ENCODE measurements around the gene ZNF280D. TPM values are rescaled to one million over a fixed set of nuclear protein-coding genes. Genes with fewer than 3 reads are reported as not detected.

Gene ZNF280D
- total and polyA plus RNA-seq, 2 of the 13 experiments (the other 11 are each of a cell fraction or from before 2014, with no cell fraction given), result 7.1 to 11.9 TPM

DNA sequence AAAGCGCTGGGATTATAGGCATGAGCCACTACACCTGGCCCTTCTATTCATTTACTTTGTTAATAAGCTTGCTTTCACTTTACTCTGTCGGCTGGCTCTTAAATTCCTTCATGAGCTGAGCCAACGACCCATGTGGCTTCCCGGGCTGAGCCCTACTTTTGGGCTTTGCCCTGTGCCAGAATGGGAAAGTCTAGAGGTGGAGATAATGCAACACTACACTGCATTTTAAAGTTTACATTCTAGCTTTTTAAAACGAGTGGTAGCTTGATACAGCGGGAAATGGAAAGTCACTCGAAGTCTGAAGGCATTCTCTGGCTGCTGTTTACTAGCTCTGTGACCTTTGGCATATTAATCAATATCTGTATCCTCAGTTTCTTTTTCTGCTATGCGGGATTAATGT, 49.0 kb upstream of the ZNF280D start:
- Histone ChIP-seq H3K4me1 (ENCODE audit: insufficient read depth, low read length) (0 out of 2 replicates have a peak, but pooled peaks cover 11% of the 10 kb centered on the region), H3K27me3 (ENCODE audit: control insufficient read depth in 1 of 2, insufficient read depth in 2 of 2, low read length in 2 of 2) (no peaks in the 10 kb centered on the region), H3K36me3 (replicated peaks in 1 of 2; ENCODE audit: control insufficient read depth in 1 of 2, insufficient read depth in 2 of 2, low read length in 2 of 2) (no peaks in the 10 kb centered on the region), H2AFZ (ENCODE audit: low read length) (no peak overlapping the region), H4K20me1 (ENCODE audit: insufficient read depth, low read length) (no peaks in the 10 kb centered on the region), H3K27ac (ENCODE audit: extremely low read length, insufficient read depth, low read length) (no peak overlapping the region), H3K9me3 (ENCODE audit: low read length) (no peaks in the 10 kb centered on the region), H3K4me2 (ENCODE audit: low read depth, low read length) (peak overlapping the region; percentile 30), H3K79me2 (ENCODE audit: insufficient read depth, low read length) (no peaks in the 10 kb centered on the region), H3K4me3 (replicated peaks in 1 of 3; ENCODE audit: insufficient read depth in 1 of 3, low read depth in 2 of 3, low read length in 3 of 3) (no peak overlapping the region), H3K9ac (ENCODE audit: insufficient read depth, low read depth, low read length) (no peak overlapping the region)
- FAIRE-seq (no peak), DNase-seq (ENCODE audit: low spot score) (no peak), ATAC-seq (no peak)
- intact Hi-C loops (cut with micrococcal nuclease; ENCODE audit: unreplicated experiment) (no loop called here), in situ Hi-C loops (cut with HindIII; ENCODE audit: extremely low pct_ligation_motif_present, low pct_unique_long_range_greater_than_20kb) (no loop called here)
- 39% methylated on average over 8 of the region's 8 CpGs for WGBS (ENCODE audit: low lambda C conversion rate)
- CTCF ChIA-PET (ENCODE audit: low intra/inter-chr PET ratio, low total read pairs), result no interaction called here
- POLR2A ChIA-PET, result no interaction called here
- BruUV-seq (replicated peaks), result no TSS peak
- TF ChIP-seq, protein P1, sequence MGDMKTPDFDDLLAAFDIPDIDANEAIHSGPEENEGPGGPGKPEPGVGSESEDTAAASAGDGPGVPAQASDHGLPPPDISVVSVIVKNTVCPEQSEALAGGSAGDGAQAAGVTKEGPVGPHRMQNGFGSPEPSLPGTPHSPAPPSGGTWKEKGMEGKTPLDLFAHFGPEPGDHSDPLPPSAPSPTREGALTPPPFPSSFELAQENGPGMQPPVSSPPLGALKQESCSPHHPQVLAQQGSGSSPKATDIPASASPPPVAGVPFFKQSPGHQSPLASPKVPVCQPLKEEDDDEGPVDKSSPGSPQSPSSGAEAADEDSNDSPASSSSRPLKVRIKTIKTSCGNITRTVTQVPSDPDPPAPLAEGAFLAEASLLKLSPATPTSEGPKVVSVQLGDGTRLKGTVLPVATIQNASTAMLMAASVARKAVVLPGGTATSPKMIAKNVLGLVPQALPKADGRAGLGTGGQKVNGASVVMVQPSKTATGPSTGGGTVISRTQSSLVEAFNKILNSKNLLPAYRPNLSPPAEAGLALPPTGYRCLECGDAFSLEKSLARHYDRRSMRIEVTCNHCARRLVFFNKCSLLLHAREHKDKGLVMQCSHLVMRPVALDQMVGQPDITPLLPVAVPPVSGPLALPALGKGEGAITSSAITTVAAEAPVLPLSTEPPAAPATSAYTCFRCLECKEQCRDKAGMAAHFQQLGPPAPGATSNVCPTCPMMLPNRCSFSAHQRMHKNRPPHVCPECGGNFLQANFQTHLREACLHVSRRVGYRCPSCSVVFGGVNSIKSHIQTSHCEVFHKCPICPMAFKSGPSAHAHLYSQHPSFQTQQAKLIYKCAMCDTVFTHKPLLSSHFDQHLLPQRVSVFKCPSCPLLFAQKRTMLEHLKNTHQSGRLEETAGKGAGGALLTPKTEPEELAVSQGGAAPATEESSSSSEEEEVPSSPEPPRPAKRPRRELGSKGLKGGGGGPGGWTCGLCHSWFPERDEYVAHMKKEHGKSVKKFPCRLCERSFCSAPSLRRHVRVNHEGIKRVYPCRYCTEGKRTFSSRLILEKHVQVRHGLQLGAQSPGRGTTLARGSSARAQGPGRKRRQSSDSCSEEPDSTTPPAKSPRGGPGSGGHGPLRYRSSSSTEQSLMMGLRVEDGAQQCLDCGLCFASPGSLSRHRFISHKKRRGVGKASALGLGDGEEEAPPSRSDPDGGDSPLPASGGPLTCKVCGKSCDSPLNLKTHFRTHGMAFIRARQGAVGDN (CRISPR knock-in tag; IDR thresholded peaks at IDR 0.05), result no peak
- no peak for TF ChIP-seq ZNF747 (CRISPR knock-in tag; IDR thresholded peaks at IDR 0.05; ENCODE audit: borderline replicate concordance)
- no peak for TF ChIP-seq ETV5 (CRISPR knock-in tag; IDR thresholded peaks at IDR 0.05; ENCODE audit: borderline replicate concordance)
- no peak for TF ChIP-seq ZNF768 (CRISPR knock-in tag; IDR thresholded peaks at IDR 0.05)
- TF ChIP-seq NR3C1 (CRISPR knock-in tag; IDR thresholded peaks at IDR 0.05), result no peak
- no peak for TF ChIP-seq ZNF652 (CRISPR knock-in tag; IDR thresholded peaks at IDR 0.05; ENCODE audit: borderline replicate concordance, low read depth)
- TF ChIP-seq SATB2 (CRISPR knock-in tag; IDR thresholded peaks at IDR 0.05), result no peak
- TF ChIP-seq, protein P2, sequence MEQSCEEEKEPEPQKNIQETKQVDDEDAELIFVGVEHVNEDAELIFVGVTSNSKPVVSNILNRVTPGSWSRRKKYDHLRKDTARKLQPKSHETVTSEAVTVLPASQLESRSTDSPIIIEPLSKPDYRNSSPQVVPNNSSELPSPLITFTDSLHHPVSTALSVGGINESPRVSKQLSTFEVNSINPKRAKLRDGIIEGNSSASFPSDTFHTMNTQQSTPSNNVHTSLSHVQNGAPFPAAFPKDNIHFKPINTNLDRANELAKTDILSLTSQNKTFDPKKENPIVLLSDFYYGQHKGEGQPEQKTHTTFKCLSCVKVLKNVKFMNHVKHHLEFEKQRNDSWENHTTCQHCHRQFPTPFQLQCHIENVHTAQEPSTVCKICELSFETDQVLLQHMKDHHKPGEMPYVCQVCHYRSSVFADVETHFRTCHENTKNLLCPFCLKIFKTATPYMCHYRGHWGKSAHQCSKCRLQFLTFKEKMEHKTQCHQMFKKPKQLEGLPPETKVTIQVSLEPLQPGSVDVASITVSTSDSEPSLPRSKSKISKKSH (CRISPR knock-in tag; IDR thresholded peaks at IDR 0.05; ENCODE audit: borderline replicate concordance), result no peak
- no peak for TF ChIP-seq NFIB (CRISPR knock-in tag; IDR thresholded peaks at IDR 0.05; ENCODE audit: borderline replicate concordance)
- TF ChIP-seq ZNF329 (CRISPR knock-in tag; IDR thresholded peaks at IDR 0.05; ENCODE audit: low read depth), result no peak
- no peak for TF ChIP-seq ZNF724P (CRISPR knock-in tag; IDR thresholded peaks at IDR 0.05; ENCODE audit: borderline replicate concordance)
- TF ChIP-seq, protein P3, sequence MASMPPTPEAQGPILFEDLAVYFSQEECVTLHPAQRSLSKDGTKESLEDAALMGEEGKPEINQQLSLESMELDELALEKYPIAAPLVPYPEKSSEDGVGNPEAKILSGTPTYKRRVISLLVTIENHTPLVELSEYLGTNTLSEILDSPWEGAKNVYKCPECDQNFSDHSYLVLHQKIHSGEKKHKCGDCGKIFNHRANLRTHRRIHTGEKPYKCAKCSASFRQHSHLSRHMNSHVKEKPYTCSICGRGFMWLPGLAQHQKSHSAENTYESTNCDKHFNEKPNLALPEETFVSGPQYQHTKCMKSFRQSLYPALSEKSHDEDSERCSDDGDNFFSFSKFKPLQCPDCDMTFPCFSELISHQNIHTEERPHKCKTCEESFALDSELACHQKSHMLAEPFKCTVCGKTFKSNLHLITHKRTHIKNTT (CRISPR knock-in tag; IDR thresholded peaks at IDR 0.05), result no peak
- no peak for TF ChIP-seq ZNF749 (CRISPR knock-in tag; IDR thresholded peaks at IDR 0.05; ENCODE audit: borderline replicate concordance)
- TF ChIP-seq ZNF713 (CRISPR knock-in tag; IDR thresholded peaks at IDR 0.05), result no peak
